Right kidney (tissue), 1 donor: ENCODE measurements around the gene RAD51B.

Experiments
- DNase-seq: peaks from one replicate; pipeline ENCODE4 v3.0.0-alpha.2; 2016

Gene RAD51B

DNA sequence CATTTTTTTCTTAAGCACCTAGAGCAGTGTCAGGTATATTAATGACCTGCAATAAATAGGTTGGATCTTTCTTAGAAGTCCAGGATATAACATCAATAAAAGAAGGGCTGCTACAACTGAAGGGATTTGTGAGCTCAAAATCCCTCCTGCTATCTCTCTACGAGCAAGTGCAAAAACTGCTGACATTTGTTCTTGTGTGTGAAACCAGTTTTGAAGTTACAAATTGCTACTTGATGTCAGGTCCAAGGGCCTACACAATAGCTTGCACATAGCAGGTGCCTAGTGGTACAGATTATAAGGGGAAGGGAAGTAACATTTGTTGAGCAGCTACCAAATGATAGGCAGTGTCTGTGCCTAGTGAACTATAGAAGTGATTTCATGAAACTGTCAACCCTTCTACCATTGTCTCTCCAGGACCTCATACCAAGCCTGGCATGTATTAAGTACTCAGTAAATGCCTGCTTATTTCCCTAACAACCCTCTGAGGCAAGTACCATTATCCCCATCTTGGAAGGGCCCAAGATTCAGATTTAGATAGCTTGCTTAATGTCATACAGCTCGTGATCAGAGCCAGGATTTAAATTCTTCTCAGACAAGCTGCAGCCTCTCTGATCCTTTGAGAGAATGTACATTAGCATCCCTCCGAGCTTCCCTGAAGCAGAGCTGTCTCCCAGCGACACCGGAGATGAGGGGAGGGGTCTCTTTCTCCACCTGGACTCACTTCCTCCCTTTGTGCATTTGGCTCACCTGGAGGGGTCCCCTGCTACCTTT lies 673.0 kb downstream of the RAD51B start:
- no peak for DNase-seq

DNA sequence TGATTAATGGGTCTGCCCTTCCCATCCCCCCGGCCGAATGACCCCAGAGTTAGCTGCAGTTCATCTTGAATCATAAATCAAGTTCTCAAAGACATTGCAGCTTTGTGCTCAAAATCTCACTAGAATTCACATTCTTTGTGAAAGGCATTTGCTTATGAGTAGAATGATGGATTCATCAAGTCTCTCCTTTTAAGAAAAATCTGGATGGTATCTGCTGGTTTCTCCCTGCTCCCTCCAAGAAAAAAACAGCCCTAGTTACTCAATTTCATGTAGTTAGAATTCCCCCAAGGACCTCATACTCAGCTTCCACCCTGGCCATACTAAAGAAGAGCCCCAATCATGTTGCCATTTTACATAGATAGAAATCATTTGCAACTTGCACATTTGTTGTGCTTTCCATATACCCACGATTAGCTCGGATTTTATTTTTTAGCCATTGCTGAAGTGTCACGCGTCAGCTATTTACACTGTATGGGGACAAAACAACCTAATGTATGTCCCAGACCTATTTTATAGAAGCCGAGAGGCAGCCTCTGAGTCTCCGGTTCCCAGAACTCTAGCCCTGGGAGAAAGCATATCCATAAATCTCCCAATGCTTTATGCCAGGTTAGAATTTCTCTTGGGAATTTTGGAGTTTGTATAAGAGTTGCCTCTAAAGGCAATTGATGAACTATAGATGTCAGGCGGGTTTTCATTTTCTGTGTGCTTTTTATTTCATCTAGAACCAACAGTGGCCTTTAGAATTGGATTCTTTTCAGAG lies 673.8 kb downstream of the RAD51B start:
- peak; percentile 42 for DNase-seq

GRCh38 chr14:68495101-68496039 lies 675.8 kb downstream of the RAD51B start:
- DNase-seq: no peak

DNA sequence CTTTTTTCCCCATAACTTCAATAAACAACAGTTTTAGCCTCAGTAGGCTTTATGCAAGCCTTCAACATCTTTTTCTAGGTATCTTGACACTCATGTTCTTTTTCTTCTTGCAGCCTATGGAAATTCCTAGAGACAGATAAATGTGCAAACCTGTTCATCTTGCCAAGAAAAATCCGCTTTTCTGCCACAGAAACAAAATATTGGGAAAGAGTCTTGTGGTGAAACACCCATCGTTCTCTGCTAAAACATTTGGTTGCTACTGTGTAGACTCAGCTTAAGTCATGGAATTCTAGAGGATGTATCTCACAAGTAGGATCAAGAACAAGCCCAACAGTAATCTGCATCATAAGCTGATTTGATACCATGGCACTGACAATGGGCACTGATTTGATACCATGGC lies 677.4 kb downstream of the RAD51B start:
- no peak for DNase-seq

GRCh38 chr14:68499451-68499850 lies 679.9 kb downstream of the RAD51B start:
- DNase-seq: no peak

DNA sequence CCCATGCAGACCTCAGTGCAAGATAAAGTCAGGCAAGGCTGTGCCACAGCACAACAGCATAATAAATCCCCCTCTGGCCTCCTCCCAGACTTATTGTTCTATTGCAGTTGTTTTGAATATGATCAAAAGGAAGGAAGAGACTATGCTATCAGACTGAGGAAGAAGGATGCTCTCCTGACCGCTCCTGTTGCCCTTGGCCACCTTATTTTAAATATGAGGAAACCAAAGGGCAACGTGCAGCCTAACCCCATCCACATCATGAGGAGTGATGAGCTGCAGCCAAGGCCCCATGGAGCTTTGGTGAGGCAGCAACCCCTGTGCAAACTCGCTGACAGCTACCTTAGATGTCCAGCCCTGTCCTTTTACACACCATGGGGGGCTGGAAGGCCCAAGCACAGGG lies 681.6 kb downstream of the RAD51B start:
- DNase-seq: no peak

DNA sequence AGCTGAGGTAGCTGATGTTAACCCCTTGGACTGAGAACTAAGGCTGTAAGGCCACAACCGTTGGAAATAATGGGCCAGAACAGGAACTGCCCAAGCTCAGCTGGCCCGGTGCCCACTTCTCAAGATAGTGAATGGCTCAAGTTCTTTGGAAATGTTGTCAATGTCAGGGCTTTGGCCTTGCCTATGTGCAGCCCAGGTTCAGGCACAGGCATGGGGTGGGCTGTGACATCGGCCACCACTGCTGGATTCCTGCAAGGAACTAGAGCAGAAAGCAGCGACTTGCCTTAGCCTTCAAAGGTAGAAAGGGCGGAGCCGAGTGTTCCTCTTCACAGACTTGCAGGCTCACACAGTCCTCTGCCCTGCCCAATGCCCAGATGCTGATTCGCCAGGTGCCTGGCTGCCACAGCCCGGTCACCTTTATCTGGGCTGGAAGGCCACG lies 682.1 kb downstream of the RAD51B start:
- peak; percentile 59 for DNase-seq

DNA sequence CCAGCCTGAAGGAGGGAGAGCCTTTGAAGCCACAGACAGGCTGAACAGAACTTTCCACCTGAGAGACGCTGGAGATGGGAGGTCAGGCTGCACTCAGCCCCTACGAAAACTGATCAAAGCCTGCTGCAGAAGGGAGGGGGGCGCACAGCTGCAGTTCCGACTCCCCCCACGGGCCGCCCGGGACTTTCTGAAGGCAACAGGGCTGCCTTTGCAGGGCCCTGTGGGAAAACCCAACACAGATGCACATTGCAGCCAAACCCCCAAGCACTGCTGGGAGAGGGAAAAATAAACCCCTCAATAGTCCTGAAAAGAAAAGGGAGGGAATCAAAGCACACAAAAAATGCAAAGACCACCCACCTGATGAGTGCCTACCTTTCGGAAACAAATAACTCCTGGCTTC lies 682.7 kb downstream of the RAD51B start:
- peak; percentile 55 for DNase-seq

- no peak for DNase-seq
These were observed 683.7 kb downstream of the RAD51B start for GRCh38 chr14:68503186-68503825.

GRCh38 chr14:68504861-68505260 lies 685.3 kb downstream of the RAD51B start:
- DNase-seq: no peak

DNA sequence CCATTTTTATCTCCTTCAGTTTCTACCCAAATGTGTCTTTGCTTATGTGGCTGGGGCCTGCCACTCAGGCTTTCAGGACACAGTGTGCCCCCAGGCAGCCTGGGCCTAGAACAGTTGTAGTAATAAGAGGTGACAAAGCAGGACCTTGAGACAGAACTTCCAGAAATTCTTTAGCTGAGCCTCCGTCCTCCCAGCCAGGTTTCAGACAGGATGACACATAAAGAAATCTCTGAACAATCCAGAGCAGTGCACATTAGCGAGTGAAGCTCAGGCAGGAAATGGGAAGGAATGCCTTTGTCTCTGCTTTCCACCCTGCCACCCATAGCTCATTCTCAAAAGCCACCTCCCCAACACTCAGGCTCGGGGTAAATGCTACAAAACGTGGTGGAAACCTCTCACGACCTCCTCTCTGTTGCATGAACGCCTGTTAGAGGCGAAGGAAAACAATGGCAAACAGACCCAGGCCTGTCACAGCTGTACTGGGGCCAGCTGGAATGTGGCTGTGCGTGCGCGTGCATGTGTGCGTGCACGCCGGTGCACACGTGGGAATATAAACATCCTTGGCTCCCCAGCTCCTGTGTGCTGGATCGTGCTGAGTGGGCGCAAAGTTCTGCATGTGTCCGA lies 686.6 kb downstream of the RAD51B start:
- DNase-seq: peak; percentile 59

GRCh38 chr14:68506645-68507419 lies 687.3 kb downstream of the RAD51B start:
- DNase-seq: peak; percentile 35

GRCh38 chr14:68507544-68508081 lies 688.0 kb downstream of the RAD51B start:
- no peak for DNase-seq

DNA sequence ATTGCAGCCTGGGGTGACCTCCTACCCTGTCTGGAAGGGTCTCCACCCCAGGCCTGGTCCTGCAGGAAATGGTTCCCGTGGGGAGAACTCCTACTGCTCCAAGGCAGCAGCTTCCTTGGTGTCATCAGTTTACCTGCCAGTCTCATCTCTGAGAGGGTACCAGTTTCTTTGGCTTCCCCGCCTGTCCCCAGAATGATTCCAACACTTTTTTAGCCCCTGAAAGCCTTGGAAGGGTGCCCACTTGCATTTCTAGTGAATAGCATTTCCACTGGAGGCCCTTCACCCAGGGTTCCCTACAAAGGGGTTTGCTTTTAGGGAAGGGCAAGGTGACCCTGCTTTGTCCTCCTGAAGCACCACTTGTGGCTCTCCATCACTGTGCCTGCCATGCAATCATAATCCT lies 689.0 kb downstream of the RAD51B start:
- DNase-seq: no peak

GRCh38 chr14:68509188-68509983 lies 689.8 kb downstream of the RAD51B start:
- DNase-seq: no peak

DNA sequence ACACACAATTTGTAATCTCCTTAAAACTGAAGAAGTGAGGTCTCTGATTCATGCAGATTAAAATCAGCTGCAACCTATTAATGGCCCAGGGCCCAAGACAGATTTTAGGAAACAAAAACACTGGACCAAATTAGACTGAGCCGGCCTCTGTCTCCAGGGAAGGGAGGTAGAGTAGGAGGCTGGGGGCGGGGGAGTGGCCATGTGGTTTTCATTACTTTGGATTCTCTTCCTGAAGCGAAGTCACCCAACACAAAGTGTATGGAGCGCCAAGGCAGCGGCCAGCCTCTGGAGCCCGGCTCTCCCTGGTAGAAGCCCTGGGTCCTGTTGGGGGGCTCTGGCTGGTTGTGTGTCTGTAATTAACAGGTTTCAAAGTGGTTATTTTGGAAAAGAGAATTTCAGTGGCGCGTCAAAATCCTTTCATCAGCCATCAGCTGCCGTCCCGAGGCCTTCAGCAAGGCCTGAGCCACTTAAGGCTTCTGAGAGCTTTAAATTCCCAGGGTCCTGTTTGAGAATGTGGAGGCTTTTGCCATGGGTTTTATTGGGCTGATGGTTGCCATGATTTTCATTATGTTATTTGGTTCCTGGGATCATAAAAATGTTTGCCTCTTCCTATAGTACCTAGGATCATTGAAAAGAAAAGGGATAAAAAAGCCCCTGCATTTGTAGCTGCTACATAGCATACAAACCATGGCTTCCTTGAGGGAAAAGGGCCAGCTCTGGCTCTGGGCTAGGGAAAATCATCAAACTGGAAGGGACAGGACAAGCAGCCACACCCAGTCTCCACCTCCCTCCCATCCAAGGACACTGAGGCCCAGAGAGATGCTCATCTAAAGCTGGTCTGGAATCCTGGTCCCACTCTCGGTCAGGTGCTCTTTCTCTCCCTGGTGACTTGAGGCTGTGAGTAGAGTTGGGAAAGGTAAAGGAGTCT lies 690.9 kb downstream of the RAD51B start:
- DNase-seq: peak; percentile 61

DNA sequence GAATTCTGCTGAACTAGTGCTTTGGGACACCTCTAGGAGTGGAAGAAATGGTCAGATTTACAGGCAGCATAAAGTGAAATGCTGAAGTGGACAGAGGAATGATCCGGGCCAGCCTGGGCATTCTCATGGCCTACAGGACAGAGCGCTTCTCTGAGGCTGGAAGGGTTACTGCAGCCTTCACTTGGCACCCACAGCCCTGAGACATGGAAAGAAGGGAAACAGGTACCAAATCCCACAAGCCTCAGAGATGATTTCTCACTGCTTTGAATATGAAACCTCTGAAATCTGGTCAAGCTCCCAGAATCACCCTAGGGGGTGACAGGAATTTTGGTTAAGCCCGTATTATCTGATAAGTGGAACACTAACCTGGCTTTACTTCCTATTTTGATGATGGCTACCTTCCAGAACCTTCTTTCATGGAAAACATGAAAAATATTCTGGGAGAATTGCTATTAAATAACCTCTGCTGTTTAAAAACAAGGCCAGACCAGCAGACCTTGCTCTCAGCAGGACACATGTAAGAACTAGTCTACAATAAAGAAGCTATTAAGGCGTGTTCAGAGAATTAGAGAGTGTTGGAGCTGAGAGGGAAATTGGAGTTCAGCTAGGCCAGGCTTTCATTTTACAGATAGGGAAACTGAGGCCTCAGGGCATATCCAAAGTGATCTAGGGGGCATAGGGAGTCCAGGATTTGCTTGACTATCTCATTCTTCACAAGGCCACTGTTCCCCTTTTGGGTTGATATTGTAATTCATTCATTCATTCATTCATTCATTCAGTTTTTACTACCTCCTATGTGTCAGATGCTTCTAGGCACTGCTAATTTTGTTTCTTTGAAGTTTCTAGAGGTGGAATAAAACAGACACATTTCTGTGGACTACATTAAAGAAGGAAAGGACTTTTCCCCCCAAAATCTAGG lies 691.8 kb downstream of the RAD51B start:
- DNase-seq: no peak
